ENCODE data around the gene GUCY2C.

Gene GUCY2C

DNA sequence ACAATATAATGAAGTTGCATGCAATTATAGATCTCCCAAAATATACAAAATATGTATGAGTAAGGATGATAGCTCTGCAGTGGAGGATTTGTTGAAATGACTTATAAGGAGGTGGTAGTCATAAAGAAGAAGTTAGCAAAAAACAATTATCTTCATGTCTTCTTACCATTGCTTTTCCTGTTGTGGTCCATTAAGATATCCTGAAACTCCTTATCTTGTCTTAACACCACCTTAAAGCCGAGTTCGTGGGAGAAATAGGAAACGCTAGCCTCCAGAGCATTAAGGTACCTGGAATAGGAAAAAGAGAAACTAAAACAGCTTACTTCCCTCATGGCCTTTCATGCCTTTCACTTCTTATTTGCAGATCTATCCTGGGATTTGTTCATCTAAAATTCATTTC lies 15.2 kb downstream of the GUCY2C start:
- no peak for DNase-seq

DNA sequence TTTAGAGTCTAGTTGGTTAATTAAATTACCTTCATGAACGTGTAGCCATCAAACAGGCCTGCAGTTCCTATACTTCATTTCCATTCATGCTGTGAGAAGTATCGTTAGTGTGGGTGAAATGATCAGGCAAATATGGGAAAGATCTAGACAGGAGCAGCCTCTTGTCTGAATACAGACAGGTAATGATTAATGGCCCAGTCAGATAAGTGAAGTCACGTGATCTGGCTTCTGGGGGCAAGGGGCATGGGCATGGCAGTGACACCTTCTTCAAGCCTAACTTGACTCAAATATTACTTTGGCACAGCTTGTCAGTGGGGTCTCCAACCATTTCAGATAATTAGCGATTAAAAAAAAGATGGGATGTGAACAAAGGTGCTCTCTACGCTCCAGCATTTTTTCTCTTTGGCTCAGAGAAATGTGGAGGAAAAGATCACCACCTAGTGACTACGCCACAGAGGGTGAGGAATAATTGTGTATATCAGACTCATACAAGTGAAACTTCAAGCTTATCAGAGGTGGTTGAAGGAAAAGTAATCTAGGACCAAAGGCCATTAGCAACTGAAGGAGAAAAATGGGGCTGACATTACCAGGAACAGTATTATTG lies 17.8 kb downstream of the GUCY2C start:
- DNase-seq, result no peak

DNA sequence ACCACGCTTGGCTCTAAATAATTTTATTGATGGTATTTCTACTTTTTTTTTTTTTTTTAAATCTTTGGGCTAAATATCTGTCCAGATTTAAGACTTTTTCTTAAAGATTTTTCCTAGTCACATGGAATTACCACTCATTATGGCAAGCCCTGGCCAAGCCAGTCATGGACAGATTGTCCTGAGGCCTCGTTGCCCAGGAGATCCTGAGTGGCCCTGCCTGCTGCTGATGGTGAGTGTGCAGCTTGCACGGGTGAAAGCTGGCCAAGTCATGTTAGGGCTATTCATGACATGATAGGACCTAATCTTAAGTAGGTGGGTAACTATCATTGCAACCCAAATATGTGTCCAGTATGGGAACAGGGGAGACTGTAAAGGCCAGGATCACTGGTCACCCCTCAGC lies 27.8 kb downstream of the GUCY2C start:
- no peak for DNase-seq

DNA sequence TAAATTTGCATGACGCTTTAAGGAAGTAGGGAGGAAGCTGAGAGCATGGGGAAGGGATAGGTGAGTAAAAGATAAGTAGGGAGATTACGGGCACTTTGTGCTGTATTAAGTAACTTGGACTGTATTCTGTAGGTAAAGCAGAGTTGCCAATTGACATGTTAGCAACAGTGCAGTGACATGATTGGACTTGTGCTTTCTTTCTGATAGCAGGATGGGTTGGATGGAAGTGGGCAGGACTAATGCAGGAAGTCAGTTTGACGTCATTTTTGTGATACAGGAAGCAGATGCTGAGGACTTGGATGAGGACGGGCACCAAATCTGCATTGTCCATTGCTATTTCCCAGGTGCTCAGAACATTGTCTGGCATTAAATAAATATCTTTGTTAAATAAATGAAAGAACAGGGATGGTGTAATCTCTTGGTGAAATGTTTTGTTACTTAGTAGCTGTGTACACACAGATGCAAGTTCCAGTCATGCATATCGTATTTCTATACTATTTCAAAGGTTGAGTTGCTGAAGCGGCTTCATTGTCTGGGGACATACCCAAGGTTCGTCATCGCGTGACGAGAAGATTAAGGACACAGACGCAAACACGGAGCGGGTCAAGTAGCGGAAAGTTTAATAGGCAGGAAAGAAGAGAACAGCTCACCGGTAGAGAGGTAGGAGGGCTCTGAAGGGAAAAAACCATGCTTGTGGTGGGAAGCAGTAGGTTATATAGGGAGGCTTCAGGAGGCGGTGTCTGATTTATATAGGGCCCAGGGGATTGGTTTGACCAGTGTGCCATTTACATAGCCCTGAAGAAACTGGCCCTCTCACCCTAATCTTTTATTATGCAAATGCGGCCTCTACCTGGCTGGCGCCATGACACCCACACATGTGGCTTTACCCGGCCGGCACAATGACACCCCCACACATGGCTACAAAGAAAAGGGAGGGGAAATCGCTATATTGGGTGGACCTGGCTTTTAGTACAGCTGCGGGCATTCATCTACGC lies 30.7 kb downstream of the GUCY2C start:
- DNase-seq, result no peak

DNA sequence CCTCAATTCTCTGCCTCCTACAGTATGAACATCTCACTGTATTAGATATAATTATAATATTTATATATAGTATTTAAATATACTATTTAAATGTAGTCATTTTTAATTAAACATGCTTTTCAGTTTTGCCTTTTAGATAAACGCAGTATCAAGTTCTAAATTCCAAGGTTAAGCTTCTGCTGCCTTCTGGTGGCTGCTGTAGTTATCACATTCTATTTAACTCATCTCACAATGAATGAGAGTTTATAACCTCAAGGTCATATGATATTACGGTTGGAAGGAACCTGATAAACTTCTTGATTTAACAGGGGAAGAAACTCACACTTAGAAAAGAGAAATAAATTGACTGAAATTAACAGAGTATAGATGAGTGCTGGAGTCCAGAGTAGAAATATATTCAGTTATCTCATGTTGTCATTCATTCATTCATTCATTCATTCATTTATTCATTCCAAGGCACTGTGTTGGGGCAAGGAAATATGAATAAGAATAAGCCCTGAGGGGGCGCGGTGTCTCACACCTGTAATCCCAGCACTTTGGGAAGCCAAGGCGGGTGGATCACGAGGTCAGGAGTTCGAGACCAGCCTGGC lies 31.9 kb downstream of the GUCY2C start:
- DNase-seq, result peak; percentile 9

DNA sequence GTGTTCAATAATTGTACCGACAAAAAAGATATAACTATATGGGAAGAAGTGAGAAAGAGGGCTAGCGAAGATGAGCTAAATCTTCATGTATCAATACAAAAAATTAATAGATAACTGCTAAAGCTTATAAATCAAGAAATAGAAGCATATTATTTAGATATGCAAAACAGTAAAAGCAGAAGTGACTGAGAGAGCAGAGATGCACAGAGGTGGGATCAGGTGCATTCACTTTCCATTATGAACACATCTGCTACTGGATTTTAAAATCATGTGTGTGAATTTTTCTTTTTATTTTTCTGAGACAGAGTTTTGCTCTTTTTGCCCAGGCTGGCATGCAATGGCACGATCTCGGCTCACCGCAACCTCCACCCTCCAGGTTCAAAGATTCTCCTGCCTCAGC lies 33.4 kb downstream of the GUCY2C start:
- DNase-seq, result no peak

DNA sequence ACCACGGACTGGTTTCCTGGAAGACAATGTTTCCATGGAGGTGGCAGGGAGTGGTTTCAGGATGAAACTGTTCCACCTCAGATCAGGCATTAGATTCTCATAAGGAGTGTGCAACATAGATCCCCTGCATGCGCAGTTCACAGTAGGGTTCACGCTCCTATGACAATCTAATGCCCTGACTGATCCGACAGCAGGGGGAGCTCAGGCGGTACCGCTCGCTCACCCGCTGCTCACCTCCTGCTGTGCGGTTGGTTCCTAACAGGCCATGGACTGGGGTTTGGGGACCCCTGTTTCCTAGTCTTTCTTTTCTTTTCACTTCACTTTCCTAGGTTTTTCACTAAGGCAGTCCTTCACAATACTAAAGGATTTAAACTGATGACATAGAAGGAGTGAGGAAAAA lies 39.6 kb downstream of the GUCY2C start:
- no peak for DNase-seq

DNA sequence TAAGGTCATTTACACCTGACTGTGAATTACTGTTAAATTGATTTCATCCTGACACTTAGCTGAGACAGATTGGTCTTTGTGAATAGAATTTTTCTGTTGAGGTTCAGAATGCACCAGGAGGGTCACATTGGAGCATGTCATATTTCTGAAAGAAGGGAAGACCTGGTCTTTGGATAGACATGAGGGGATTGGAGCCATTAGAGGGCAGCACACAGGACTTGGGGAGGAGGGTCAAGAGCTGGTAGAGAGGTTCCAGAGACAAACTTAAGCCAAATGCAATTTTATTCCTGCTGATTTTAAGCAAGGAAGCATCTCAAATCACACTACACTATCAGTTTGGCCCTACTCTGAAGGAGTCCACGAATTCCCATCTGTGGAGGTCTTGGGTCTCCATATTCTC lies 41.1 kb downstream of the GUCY2C start:
- no peak for DNase-seq

DNA sequence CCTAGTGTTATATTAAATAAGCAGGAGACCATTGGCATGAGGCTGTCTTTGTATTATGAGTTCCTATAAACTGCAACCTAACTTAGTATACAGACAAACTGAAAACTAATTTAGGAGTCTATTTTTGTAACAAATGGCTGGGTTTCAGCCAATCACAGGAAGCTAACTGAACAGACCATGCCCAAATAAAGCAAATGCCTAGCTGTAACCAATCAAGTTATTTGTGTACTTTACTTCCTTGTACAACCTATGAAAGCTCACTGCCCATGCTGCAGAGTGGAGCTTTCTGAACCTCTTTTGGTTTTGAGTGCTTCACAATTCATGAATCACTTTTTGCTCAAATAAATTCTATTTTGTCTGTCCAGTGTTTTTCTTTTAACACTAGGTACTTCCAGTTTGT lies 41.6 kb downstream of the GUCY2C start:
- DNase-seq, result no peak

DNA sequence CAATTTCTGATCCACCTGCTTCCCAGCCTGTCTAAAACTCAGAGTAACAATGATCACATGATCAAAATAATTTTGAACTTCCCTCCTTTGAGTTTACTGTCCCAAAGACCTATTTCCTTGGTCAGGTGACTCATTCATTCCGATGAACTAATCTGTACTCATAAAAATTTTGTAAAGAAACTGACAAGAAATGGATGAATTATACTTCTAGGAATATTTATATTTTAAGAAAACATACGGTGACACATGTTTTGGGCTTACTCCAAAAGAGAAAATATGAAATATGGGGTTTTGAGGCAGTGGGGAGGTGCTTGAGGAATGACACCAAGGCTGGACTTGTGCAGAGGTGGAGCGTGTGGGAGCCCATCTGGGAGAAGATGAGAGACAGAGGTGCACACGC lies 42.0 kb downstream of the GUCY2C start:
- DNase-seq, result no peak

DNA sequence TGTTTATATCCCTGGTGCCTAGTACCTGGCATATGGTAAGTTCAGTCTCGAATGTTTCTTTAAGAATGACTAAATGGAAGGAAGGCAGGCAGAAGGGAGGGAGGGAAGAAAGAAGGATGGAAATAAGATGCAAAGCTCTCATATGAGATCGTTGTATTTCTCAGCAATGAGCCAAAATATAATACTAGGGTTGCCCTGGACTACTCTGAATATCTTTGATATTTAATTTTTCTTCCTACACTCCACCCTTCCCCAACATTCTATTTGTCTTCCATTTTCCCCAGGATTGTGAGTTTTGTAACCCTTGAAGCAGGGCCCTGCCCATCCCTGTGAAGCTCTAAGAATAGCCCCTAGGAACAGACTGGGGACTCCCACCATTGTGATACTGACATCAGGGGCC lies 43.9 kb downstream of the GUCY2C start:
- no peak for DNase-seq

DNA sequence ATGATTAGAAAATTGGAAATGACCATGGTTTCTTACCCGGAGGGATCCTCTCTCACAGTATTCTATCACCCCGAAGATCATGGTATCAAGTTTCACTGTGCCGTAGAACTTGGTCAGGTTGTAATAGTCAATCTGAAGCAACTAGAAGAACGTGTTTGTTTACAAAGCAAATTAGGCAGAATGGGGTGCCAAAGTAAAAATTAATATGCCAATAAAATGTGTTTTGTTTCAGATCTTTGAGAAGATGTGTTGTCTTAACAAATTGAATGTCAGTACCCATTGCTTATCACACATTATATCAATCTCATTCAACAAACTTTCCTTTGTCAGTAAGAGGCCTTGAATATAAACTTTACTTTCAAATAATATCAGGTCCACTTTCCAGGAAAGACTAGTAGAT lies 45.0 kb downstream of the GUCY2C start:
- DNase-seq, result no peak

DNA sequence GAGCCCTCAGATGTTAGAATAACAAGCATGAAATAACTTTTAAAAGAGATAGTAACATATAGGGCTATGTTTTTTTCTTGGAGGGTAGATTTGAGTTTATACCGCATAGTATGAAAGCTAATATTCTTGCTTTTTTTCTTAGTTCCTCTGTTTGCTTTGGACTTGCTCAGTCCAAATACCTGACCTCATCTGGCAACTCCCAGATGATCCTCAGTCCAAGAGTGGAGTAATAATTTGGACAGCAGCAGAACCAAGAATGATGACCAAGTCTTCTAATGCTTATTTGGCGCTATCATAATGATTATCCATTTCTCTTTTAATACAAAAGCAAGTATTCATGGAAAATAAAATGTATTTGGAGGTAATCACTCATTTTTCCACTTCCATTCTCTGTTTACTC lies 45.6 kb downstream of the GUCY2C start:
- DNase-seq, result no peak

DNA sequence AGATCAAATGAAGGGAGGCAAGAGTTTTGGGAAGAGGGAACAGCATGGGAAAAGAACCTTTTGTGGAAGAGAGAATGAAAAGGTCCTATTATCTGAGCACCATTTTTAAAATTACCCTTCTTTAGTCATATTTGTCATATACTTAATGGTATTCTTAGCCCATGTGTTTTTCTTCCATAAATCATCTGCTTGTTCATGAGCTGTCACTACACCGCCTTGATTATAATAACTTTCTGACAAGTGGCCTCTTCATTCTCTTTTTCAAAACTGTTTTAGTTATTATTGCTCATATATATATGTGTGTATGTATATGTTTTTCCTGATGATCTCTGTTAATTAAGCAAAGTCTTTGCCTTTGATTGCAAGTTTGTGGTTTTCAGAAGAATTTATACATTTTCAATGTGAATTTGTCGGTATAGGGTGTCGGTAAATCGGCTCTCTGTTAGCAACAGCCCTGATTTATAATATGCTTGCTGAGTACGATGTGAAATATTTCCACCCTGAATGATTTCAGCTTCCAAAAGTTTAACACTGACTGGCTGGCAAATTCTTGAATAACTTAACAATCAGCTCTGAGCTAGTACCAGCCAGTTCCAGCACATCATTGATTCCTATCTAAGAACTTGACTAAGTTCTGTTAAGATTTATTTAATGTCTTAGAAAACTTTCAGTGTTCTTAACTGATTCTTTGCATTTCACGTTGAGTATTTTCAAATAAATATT lies 49.2 kb downstream of the GUCY2C start:
- no peak for DNase-seq

DNA sequence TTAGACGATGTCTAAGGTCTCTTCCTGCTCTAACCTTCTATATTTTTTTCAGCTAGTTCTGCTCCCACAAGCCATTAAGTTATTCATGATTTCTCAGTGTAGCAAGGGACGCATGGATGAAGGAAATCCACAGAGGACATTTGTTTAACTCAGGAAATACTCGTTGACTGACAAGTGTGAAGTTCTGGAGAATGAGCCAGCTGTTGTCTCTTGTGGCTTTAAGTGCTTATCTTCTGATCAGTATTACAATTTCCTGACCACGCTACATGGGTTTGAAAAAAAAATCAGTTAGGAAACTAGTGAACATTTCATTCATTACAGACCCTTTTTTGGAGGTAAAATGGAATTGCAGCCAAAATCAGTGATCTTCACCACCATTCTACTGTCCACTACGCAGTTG lies 53.1 kb downstream of the GUCY2C start:
- DNase-seq, result no peak

DNA sequence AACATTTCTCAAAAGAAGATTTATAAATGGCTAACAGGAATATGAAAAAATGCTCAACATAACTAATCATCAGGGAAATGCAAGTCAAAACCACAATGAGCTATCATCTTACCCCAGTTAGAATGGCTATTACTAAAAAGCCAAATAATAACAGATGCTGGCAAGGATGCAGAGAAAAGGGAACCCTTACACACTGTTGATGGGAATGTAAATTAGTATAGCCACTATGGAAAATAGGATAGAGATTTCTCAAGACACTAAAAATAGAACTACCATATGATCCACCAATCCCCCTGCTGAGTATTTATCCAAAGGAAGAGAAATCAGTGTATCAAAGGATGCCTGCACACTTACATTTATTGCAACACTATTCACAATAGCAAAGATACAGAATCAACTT lies 58.3 kb downstream of the GUCY2C start:
- no peak for DNase-seq

DNA sequence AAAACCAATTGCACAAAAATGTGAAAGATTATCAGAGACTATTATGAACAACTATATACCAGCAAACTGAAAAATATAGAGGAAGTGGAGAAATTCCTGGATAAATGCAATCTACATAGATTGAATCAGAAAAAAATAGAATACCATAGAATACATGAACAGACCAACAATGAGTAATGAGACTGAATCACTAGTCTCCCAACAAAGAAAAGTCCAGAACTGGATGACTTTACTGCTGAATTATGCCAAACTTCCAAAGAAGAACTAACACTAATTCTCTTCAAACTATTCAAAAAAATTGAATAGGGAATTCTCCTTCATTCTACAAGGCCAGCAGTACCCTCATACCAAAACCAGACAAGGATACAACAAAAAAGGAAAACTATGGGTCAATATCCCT lies 60.6 kb downstream of the GUCY2C start:
- no peak for DNase-seq

DNA sequence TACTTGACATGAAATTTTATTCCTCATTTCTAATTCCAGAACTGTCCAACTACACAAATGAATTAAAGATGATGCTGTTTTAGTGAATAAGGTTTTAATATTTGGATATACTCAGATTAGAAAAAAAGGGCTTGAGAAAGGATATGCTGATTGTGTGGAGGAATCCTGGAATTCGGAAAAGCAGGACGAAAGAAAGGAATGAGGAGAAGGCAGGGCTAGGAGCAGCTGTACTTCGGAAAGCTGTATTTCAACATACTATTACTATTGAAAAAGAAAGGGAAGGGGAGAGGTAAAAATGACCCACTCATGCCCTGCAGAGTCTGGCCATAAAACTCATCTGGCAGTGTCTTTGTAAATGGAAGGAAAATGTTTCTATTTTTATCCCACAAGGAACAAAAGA lies 65.6 kb downstream of the GUCY2C start:
- no peak for DNase-seq

DNA sequence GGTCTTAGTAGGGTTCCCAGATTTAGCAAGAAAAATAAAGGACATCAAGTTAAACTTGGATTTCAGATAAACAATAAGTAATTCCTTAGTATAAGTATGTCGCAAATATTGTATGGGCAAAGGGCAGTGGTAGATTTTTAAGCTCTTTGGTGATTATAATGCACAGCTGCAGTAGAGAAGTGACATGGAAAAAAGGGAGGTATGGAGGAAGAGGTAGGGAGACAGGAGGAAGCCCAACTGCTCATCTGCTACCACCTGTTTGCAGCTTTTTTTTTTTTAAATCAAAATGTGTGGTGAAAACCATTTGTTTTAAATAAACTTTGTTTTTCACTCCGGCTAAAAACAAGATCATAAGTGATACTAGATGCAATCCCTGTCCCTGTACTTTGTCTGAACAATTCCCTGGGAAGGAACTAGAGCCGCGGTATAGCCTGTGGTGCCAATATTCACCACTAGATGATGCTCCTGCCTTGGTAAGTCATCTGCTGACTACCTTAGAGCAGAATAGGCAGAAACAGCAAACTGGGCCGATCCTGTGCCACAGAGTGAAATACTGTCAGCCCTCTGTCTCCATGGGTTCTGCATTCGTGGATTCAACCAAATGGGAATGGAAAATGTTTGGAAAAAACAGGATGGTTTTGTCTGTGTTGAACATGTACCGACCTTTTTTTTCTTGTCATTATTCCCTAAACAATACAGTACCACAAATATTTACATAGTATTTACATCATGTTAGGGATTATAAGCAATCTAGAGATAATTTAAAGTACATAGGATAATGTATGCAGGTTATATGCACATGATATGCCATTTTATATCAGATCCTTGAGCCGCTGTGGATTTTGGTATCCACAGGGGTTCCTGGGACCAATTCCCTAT lies 66.3 kb downstream of the GUCY2C start:
- DNase-seq, result peak; percentile 49

DNA sequence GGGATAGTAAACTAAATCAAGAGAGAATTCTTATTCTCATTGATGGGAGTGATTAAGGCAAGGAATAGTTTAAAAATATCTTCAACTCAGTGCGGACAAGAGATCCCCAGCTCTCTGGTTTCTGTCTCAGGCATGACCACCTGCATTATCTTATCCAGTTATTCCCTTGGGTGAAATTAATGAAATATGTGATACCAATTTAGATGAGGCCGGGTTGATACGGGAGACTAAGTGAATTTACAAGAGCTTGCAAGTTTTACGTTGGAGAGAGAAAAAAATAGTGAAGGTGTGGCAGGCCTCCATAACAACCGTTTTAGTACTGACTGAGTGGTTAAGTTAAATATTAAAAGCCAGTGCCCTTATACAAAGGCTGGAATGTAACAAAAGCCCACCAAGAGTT lies 67.6 kb downstream of the GUCY2C start:
- no peak for DNase-seq

DNA sequence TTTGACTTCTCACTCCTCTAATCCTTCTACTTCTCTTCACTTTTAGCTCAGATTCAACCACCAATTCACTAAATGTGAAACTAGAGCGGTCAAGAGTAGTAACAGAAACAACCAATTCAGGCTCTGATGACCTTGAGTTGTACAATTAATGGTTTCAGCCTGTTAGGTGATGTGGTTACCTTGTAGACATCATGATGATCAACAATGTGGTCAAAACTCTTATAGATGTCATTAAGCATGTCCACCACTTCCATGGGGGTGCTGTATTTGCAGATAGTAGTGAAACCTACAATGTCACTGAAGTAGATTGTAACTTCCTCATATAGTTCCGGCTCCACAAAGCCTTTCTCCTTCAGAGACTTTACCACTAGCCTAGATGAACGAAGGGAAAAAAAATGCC lies 74.6 kb downstream of the GUCY2C start:
- DNase-seq, result no peak

DNA sequence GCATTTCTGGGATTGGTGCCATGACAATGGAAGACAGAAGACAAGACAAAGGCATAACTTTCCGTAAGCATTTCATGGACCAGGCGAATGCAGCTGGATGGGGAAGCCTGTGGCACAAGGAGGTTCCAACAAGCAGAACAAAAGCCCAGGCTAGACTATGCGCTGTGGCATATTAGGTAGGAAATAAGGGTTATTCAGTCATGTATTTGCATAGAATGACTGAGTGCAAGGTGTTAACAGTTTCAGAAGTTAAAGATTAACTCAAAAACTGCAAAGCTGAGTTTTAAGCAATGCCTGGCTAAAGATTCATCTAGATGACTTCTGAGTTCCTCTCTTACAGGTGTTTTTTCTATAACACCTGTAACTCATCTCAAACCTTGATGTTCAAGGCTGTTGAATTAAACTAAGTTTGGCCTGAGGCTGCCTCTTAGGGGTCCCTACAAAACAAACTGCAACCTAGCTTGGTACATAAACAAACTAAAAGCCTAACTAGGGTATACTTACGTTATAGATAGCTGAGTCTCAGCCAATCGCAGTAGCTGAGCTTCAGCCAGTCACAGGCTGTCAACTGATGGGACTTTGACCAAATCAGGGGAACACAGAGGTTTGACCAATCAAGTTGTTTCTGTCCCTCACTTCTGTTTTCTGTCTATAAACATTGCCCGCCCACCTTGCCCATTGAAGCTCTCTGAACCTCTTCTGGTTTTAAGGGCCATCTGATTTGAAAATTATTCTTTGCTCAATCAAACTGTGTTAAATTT lies 76.5 kb downstream of the GUCY2C start:
- DNase-seq, result no peak
